ENCODE data around the gene PITX2.

PITX2 gene

DNA sequence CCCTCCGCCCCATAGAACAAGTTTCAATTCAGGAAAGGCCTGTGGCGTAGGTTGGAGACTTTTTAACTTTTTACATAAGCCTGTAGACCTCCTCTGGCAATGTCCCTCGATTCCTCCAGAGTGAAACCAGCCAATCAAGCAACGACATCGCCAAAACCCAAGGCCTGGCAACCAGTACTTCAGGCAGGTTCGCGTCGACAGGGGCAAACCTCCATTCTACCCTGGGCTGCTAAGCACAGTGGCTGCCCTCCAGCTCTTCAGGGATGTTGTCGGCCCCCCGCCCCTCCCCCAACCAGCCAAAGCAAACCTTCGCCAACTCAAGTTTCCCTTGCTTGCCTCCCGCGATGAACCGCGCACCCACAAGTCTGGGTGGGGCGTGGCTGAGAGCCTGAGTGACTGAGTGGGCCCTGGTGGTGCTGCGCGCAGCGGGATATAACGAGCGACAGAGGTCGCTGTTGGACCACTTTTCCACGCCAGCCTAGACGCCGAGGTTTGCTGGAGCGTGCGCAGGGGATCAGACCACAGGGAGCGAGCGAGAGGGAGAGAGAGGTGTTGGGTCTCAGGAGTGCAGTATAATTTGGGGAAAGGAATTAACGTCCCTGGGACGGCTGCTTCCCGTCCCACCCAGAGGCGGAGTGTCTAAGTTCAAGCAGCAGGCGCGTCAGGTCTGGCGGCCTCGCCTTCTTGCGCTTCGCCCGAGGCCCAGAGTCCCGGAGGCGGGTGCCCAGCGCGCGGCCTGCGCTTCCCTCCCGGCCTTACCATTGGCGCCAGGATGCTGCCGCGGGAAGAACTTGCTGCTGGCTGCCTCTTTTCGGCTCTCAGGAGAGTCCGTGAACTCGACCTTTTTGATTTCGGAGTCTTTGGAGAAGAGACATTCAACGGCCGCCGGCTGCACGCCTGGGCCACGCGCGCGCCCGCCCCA is 9.0 kb upstream of the PITX2 start:
- H3K9me3 ChIP-seq (ENCODE audit: low read length), result 0 out of 2 replicates have a peak, but pooled peaks cover 3% of the 10 kb centered on the region
- no peak overlapping the region for H3K4me2 ChIP-seq (ENCODE audit: low read length)
- H3K4me3 ChIP-seq (ENCODE audit: low read depth, low read length, poor library complexity, severe bottlenecking), result no peak overlapping the region
- no peak overlapping the region for H3K27ac ChIP-seq (ENCODE audit: low read depth, low read length, poor library complexity, severe bottlenecking)
- no peak overlapping the region for H2AFZ ChIP-seq (ENCODE audit: low read length)
- H3K4me1 ChIP-seq (ENCODE audit: insufficient read depth, low read length, severe bottlenecking), result no peaks in the 10 kb centered on the region
- no peaks in the 10 kb centered on the region; the same call in 1 of the 2 replicates for H3K36me3 ChIP-seq (ENCODE audit: insufficient read depth, low read length)
- H3F3A ChIP-seq (ENCODE audit: insufficient read depth, low read length), result no peaks in the 10 kb centered on the region
- H3K9me2 ChIP-seq (ENCODE audit: low read depth, low read length), result no peaks in the 10 kb centered on the region
- H3K27me3 ChIP-seq (ENCODE audit: insufficient read depth, low read length), result 0 out of 2 replicates have a peak, but pooled peaks cover 8% of the 10 kb centered on the region
- H3K9ac ChIP-seq (ENCODE audit: low read length), result no peak overlapping the region
- TF ChIP-seq EZH2 (IDR thresholded peaks at IDR 0.05; ENCODE audit: borderline replicate concordance, low read length), result no peak
- TF ChIP-seq, protein P1, sequence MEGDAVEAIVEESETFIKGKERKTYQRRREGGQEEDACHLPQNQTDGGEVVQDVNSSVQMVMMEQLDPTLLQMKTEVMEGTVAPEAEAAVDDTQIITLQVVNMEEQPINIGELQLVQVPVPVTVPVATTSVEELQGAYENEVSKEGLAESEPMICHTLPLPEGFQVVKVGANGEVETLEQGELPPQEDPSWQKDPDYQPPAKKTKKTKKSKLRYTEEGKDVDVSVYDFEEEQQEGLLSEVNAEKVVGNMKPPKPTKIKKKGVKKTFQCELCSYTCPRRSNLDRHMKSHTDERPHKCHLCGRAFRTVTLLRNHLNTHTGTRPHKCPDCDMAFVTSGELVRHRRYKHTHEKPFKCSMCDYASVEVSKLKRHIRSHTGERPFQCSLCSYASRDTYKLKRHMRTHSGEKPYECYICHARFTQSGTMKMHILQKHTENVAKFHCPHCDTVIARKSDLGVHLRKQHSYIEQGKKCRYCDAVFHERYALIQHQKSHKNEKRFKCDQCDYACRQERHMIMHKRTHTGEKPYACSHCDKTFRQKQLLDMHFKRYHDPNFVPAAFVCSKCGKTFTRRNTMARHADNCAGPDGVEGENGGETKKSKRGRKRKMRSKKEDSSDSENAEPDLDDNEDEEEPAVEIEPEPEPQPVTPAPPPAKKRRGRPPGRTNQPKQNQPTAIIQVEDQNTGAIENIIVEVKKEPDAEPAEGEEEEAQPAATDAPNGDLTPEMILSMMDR (IDR thresholded peaks at IDR 0.05; ENCODE audit: low read length), result peak; percentile 82
- H4K20me1 ChIP-seq (ENCODE audit: insufficient read depth, low read length), result no peaks in the 10 kb centered on the region
- H3K79me2 ChIP-seq (ENCODE audit: insufficient read depth, low read length), result no peaks in the 10 kb centered on the region

DNA sequence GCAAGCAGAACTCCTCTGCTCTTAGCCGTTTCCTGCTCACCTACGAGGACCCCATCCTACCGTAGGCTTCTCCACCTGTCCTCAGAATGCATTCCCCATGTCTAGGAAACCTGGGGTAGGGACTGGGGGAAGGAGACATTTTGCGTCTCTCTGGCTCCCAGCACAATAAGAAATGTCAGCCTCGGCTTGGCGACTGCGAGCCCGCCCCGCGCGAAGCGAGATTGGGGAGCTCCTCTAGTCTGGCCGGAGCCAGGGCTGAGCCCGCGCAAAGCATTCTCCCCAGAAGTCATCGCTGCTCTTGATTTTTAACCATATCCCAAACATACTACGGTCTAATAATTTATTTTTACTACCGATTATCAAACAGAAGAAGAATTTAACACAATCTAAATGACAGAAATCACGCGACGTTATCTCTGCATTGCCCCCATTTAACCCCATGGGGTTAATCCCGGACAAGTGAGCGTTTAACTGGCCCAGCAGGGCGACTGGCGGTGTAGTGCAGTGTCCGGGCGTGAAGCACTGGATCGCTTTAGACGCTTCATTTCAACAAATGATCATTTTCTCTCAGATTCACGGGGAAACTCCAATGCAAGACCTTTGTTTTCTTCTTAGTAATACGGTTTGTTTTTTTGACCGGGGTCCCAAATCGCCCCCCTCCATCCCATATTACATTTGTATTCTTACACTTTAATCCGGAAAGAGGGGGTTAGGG is 8.0 kb upstream of the PITX2 start:
- Histone ChIP-seq H2AFZ (ENCODE audit: low read length) (no peak overlapping the region), H3K27ac (ENCODE audit: low read depth, low read length, poor library complexity, severe bottlenecking) (no peak overlapping the region), H3K4me1 (ENCODE audit: insufficient read depth, low read length, severe bottlenecking) (no peaks in the 10 kb centered on the region), H3K9me2 (ENCODE audit: low read depth, low read length) (no peaks in the 10 kb centered on the region), H3K4me2 (ENCODE audit: low read length) (no peak overlapping the region), H3K36me3 (ENCODE audit: insufficient read depth, low read length) (no peaks in the 10 kb centered on the region; the same call in 1 of the 2 replicates), H3K4me3 (ENCODE audit: low read depth, low read length, poor library complexity, severe bottlenecking) (no peak overlapping the region), H3F3A (ENCODE audit: insufficient read depth, low read length) (no peaks in the 10 kb centered on the region), H3K9ac (ENCODE audit: low read length) (no peak overlapping the region), H3K9me3 (ENCODE audit: low read length) (0 out of 2 replicates have a peak, but pooled peaks cover 3% of the 10 kb centered on the region), H3K27me3 (ENCODE audit: insufficient read depth, low read length) (0 out of 2 replicates have a peak, but pooled peaks cover 8% of the 10 kb centered on the region), H4K20me1 (ENCODE audit: insufficient read depth, low read length) (no peaks in the 10 kb centered on the region), H3K79me2 (ENCODE audit: insufficient read depth, low read length) (no peaks in the 10 kb centered on the region)
- TF ChIP-seq, protein P1 (IDR thresholded peaks at IDR 0.05; ENCODE audit: low read length), result no peak
- TF ChIP-seq EZH2 (IDR thresholded peaks at IDR 0.05; ENCODE audit: borderline replicate concordance, low read length), result no peak

GRCh38 chr4:110629780-110630687 is 7.2 kb upstream of the PITX2 start:
- no peaks in the 10 kb centered on the region for H3K79me2 ChIP-seq (ENCODE audit: insufficient read depth, low read length)
- H3K9me2 ChIP-seq (ENCODE audit: low read depth, low read length), result no peaks in the 10 kb centered on the region
- 0 out of 2 replicates have a peak, but pooled peaks cover 8% of the 10 kb centered on the region for H3K27me3 ChIP-seq (ENCODE audit: insufficient read depth, low read length)
- H3K9me3 ChIP-seq (ENCODE audit: low read length), result 0 out of 2 replicates have a peak, but pooled peaks cover 3% of the 10 kb centered on the region
- no peak overlapping the region for H3K4me3 ChIP-seq (ENCODE audit: low read depth, low read length, poor library complexity, severe bottlenecking)
- no peak overlapping the region for H3K9ac ChIP-seq (ENCODE audit: low read length)
- no peaks in the 10 kb centered on the region for H4K20me1 ChIP-seq (ENCODE audit: insufficient read depth, low read length)
- no peaks in the 10 kb centered on the region for H3F3A ChIP-seq (ENCODE audit: insufficient read depth, low read length)
- TF ChIP-seq, protein P1 (IDR thresholded peaks at IDR 0.05; ENCODE audit: low read length), result no peak
- TF ChIP-seq EZH2 (IDR thresholded peaks at IDR 0.05; ENCODE audit: borderline replicate concordance, low read length), result no peak
- H2AFZ ChIP-seq (ENCODE audit: low read length), result no peak overlapping the region
- no peaks in the 10 kb centered on the region; the same call in 1 of the 2 replicates for H3K36me3 ChIP-seq (ENCODE audit: insufficient read depth, low read length)
- H3K4me1 ChIP-seq (ENCODE audit: insufficient read depth, low read length, severe bottlenecking), result no peaks in the 10 kb centered on the region
- no peak overlapping the region for H3K27ac ChIP-seq (ENCODE audit: low read depth, low read length, poor library complexity, severe bottlenecking)
- no peak overlapping the region for H3K4me2 ChIP-seq (ENCODE audit: low read length)

All from OCI-LY1 (cell line).